GM18861 (cell line): ENCODE measurements around the gene ERBB4.
A peak's percentile ranks its signal among the peaks of the same experiment; 100 is the strongest.
"Not testable (repeated sequence)": the region's sequence is repeated elsewhere in the genome, so short reads cannot be mapped to it uniquely, and the experiment has no call there.

Experiments
- ATAC-seq: cut with Tn5 transposase; IDR thresholded peaks from one replicate; pipeline ENCODE4 v1.9.1; 2021; ENCODE audit not compliant: unreplicated experiment

ERBB4 gene

DNA sequence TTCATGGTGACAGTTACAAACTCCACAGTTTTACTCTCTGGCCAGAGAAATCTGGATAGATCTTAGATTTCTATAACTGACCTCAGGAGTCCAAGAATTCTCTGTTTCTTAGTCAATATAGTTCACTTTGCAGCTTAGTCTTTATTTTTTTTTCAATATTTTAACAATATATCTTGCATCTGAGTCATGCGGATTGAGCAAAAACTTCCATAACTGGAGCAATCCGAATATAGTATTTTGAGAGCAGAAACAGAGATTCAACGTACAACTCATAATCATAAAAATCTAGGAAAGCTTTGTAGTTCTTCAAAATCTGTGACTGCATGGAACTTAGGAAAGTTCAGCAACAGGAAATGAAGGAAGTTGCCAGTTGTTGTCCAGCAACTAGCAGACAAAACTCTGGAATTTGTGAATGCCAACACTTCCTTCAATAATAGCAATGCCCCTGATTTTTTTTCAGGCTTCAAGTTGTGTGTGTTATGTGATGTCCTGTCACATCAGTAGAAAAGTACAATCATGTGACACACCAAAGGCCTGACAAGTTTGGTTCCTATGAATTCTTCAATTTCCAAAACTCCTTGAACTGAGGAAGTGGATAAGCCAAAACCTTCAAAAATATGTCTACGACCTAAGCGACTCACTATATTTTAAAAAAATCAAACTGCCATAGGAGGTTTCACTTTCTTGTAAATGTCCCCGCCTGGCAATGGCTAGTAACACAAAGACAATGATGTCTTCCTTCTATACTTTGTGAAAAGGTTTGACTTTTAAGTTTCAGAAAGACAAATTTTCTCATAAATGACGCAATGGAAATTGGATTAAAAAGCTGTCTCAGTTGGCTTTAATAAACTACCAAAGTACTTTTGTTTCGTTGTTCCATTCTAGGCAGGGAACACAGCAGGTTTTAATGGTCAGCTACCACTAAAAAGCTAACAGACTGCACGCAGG is 510.6 kb downstream of the ERBB4 start:
- ATAC-seq, result no peak

DNA sequence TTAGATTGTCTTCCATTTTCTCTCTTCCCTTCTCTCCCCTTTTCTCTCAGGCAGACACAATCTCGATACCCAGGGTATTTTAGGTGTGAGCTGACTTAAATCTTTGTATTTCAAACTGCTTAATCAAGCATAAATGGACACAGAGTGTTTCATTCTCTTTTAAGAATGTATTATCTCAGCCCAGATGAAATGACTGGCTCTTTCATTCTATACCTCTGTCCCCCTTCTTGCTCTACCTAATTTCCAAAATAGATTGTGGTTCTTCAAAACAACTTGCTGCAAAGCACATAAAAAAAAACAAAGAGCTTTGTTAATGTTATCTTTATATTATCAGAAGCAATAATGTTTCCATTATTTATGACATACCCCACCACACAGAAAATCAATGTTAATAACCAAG is 514.6 kb downstream of the ERBB4 start:
- no peak for ATAC-seq

DNA sequence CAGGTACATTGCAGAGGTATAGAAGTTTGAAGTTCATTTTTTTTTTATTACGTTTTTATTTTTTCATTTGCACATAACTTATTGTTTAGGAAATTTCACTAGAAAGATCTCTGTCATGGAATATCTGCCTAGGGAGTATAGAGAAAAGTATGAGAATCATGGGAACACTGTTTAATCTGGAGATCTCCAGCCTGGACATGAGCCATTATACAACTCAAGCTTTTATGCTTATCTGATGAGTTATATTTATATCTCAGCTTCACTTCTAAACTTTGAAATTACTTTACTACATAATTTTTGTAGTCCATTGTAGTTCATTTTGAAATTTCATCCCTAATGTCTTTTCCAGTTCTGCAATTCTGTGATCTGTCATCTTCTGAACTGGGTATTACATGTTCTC is 515.6 kb downstream of the ERBB4 start:
- no peak for ATAC-seq

DNA sequence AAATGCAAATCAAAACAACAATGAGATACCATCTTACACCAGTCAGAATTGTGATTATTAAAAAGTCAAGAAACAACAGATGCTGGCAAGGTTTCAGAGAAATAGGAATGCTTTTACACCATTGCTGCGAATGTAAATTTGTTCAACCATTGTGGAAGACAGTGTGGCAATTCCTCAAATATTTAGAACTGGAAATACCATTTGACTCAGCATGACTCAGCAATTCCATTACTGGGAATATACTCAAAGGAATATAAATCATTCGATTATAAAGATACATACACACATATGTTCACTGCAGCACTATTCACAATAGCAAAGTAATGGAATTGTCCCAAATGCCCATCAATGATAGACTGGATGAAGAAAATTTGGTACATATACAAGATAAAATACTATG is 516.7 kb downstream of the ERBB4 start:
- no peak for ATAC-seq

DNA sequence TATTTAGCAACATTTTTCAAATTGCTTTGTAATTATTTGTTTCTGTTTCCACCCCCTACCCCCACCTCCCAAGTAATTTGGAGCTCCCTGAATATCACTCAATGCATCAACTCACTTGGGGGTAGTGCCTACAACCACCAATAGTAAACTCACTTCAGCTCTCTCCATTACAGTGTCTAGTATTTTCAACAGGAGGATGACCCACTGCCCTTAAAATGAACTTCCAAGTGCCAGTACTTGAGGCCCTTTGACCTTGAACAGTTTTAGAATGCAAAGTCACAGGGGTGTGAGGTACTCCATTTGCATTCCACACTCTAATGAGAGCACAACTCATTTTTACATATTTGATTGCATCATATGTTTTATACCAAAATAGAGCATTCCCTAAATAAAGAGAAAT is 523.0 kb downstream of the ERBB4 start:
- no peak for ATAC-seq

DNA sequence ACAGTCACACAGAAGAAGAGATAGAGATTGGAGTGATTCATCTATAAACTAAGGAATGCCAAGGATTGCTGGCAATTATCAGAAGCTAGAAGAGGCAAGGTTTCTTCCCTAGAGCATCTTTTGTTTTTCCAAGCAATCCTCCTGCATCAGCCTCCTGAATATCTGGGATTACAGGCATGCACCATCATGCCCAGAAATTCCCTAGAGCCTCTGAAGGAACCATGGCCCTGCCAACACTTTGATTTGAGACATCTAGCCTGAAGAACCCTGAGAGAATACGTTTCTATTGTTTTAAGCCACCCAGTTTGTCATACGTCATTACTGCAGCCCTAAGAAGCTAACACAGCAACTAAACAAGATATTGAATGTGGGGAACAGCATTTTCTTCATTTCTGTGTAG is 525.0 kb downstream of the ERBB4 start:
- no peak for ATAC-seq

DNA sequence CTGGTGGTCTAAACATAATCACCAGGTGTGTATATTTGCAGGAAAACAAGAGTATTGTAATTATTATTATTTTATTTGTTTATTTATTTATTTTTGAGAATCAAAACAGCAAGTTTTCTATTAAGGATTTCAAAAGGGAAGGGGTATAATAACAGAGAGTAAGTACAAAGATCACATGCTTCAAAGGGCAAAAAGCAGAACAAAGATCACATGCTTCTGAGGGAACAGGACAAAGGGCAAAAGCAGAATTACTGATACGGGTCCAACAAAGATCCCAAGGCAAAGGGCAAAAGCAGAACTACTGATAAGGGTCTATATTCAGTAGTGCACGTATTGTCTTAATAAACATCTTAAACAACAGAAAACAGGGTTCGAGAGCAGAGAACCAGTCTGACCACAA is 528.3 kb downstream of the ERBB4 start:
- not testable (repeated sequence) for ATAC-seq

DNA sequence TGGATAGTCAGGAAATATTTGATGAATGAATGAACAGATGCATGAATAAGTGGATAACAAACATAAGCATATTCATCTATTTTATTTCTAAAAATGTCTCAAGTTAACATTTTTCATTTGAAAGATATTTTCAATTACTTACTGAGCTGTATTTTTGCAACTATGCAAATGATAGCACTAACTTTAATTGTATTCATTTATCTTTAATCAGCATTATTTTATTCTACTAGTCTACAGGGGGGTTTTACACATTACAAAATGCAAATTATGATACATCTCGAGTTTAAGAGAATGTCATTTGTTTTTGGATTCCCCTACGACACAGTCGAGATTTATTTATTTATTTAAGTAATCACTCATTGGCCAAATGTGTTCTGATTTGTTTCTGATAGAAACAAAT is 530.6 kb downstream of the ERBB4 start:
- ATAC-seq, result no peak

DNA sequence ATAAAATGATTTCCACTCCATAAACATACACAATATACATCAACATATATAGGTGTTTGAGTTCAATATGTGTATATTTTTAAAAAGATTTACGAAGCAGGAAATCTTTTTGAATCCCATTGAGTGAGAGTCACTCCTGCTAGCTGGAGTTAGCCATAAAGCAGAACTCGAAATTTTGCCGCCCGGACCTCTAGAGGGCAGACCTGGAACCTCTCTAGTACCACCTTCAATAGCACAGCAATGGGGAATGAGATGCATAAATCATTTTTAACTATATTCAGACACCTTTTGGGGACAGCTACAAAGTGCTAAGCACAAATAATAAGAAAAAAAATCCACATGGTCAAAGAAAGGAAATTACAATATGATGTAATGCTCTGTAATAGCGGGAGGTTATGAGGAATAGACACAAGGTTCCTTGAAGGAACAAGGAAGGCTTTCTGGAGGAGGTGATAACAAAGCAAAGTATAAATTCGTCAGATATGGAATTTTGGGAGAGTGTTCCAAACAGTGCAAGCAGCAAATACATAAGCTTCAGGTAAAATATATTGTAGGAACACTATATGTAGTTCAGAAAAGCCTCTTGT is 533.4 kb downstream of the ERBB4 start:
- peak; percentile 66 for ATAC-seq

DNA sequence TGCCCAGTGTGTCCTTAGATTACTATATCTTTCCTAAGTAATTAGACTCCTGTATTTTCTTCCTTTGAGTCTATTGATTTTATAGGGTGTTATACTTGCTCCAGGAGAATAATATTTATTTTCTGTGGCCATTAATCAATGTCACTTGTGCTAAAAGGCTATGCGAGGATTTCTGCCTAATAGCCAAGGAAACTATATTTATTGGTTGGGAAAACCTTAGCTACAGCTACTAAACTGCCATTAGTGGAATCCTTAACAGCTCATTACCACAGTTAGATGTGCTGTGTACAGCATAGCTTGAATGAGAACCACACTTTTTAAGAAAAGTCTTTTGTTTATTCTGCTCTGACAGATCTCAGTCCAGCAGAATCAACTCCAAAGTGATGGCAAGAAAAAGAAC is 537.3 kb downstream of the ERBB4 start:
- ATAC-seq, result no peak

DNA sequence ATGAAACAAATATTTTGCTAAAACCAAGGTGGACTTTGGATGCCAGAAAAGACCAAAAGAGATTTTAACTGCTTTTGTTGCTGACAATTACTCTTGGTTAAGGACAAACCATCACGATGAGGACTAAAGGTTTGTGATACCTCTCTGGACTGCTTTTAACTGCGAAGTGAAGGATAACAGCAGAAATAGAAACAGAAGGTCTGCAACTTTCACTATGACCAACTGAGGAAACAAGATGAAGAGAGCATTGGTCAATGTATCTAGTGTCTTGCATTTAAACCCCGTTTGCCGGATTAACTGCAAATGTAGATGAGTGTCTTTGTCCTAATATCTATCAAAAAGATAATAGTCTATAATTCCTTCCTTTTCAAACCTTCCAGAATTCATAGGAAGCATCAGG is 541.7 kb downstream of the ERBB4 start:
- no peak for ATAC-seq

DNA sequence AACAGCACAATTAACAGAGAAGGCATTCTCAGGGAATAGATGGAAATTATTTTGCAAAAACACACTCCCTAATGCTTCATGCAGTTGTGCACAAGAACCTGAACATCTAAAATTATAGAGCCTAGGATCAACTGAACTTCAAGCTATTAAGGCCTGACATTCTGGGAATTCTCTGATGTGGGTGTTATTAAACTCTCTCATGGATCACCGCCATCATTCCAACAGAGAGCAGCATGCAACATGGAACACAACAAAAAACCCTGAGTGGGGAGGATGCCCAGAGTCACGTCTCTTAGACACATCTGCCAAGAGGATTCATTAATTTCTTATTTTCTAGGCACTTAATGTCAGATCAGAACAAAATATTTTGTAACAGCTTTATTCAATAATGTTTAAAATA is 543.8 kb downstream of the ERBB4 start:
- no peak for ATAC-seq

DNA sequence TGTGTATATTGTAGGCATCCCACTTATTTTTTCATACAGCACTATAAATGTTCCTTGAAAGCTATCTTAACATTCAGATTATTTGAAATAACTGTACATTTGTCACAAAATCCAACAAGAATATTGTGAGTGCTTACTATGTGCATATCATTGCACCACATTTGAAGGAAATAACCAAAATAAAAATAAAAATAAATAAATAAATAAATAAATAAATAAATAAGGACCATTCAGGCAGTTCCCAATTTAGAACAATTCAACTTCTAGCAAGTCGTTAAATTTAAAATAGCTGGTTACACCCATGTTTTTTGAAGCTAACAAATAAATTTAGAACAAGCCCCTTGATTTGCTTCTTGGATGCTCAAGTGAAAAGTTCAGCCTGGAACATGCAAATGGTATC is 548.3 kb downstream of the ERBB4 start:
- no peak for ATAC-seq

DNA sequence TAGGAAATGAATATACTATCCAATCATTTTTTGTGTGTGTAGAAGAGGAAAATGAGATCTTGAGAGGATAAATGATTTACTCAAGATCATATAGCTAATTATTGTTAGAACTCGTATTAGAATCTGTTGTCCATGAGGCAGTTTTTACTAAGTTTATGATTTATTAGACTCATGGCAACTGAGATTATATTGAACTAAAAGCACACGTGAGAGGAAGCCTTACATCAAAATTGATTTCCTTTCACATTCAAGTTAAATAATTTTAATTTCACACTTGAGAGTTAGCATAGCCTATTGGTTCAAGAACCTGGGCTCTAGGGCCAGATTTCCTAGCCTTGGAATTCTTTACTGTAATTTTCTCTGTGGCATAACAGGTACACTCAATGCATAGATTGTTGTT is 552.3 kb downstream of the ERBB4 start:
- no peak for ATAC-seq

DNA sequence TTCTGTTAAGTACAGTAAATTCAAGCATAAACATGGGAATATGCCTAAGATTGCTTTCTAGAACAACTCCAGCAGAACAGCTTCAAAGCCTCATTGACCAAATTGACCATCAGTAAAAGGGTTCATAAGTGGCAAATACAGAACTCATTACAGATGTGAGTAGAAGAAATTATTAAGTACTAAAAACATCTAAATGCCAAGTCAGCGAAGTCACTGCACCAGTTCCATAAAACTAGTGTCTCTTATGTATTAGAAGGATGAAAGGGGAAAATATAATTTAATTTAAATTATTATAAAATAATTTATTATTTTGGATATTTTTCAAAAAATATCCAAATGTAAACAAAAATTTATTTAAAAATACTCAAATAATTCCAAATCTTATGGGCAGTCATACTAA is 553.2 kb downstream of the ERBB4 start:
- no peak for ATAC-seq

DNA sequence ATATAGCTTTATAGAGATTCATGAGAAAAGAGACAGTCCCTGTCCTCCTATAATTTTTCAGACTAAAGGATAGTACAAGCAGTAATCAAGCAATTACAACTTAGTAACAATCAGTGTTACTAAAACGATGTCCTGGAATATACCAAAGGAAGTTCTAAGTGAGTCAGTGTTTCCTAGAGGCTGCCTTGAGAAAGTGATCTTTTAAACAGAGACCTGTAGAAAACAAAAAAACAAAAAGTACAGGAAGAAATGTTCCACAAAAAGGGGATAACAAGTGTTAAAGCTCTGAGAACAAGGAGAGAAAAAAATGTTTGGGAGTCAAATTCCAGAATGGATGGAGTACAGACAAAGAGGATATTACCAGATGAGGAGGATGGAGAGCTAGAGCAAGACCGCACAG is 556.4 kb downstream of the ERBB4 start:
- no peak for ATAC-seq

DNA sequence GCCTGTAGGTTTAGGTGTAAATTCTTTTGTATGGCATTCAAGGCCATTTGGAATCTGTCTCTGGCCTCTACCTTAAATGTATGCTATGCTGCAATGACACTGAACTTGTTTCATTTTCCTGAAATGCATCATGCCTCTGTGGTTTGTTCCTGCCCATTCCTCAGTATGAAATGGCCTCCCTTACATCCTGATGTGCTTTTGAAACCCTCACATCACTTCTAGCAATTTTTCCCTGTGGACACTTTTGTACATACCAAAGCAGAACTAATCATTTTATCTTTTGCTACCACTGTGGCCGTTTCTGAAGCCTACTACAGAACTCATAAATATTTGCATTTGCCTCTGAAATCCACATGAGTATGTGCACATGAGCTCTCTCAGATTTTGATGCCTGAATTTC is 557.2 kb downstream of the ERBB4 start:
- ATAC-seq, result no peak

DNA sequence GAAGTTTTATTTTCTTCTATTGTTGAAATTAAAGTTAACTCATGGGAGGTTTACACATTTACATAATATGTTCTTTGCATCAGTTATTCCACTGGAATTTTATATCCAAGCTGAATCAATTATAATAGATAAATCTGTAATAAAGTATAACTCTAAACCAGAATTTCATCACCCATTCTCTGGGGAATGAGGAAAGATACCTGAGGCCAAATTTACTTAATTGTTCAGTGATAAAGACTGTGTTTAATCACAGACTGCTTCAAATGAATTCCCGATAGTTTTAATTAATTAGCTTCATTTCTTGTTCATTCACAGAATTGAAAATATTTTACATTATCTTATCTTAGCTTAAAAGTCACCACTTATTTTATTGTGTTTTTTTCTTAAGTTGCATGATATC is 562.5 kb downstream of the ERBB4 start:
- ATAC-seq, result no peak

DNA sequence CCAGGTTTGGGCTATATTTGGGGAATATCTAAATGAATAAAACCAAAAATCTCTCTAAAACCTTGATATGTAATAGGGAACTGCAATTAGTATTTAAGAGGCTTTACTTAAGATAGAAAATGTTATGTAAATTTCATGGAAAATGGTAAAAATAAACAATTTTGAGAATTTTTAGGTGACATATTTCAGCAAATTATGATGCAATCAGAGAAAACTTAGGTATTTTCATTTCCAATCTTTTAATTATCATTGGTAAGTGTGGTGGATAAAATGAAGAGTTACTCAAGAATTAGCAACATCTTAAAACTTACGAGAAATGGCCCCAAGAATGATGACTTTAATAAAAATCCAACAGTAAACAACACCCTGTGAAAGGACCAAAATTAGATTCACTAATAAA is 571.4 kb downstream of the ERBB4 start:
- no peak for ATAC-seq

DNA sequence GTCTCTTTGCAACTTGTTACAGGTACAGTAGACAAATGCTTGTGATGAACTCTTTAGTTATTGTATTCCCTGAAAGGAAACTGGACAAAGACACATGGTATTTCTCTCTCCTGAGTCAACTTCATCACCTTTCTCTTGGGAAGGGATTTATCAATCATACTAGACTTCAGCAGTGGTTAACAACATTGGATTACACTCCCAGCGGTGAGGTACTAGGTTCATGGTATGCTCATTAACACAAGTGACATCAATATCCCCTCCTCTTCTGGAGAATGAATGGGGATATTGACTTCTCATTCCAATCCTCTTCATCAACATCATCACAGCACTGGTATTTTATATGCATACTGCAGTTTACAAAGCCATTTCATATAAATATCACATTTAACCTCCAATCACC is 574.6 kb downstream of the ERBB4 start:
- no peak for ATAC-seq

DNA sequence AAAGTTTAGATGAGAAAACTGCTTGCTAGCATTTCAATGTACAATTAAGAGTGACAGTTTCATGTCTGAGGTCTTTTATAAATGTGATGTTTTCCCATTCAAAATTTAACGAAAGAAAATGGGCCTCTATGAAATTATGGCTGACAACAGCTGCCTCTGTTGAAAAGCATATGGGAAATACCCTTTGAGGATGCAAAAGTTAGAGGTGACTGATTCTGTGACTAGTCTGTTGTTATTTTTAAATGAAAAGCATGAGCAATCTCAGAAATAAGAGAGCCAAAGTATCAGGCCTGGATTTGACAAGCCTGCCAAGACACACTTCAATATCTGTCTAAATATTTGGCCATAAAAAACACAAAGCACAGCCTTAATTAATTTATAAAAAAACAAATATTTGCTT is 580.8 kb downstream of the ERBB4 start:
- peak; percentile 90 for ATAC-seq

DNA sequence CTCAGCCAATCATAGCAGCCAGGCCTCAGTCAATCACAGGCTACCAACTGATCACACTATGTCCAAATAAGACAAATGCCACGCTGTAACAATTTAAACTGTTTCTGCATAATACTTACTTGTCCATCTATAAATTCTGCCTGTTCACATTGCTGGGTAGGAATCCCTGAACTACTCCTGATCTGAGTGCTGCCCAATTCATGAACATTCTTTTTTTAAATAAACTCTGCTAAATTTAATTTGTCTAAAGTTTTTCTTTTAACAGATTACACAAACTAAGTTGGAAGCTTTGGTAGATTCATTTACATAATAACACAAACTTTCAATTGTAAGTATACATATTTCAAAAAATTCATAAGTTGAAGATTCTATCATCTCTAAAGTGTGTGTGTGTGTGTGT is 583.0 kb downstream of the ERBB4 start:
- no peak for ATAC-seq

DNA sequence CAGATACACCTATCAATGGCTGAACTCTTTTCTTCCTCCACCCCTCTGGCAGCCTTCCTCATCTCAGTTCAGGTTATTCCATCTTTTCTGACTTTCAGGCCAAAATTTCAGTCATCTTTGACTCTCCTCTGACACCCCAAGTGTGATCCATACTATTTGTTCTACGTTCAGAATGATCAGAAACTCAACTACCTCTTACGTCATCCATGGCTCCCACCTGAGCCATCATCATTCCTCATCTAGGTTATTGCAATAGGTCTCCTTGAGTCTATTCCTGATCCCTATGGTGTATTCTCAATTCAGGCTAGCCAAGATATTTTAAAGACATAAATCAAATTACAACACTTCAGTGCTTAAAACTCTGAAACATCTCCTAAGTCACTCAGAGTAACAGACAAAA is 589.7 kb downstream of the ERBB4 start:
- ATAC-seq, result no peak
